IPS-NIHi7 (cell line): ENCODE data around the gene SERAC1.

Experiments used
- DNase-seq: peaks from one replicate; pipeline ENCODE4 v3.0.0; 2012; ENCODE audit warnings: mixed read lengths; ENCODE audit errors: extremely low spot score

Gene SERAC1

DNA sequence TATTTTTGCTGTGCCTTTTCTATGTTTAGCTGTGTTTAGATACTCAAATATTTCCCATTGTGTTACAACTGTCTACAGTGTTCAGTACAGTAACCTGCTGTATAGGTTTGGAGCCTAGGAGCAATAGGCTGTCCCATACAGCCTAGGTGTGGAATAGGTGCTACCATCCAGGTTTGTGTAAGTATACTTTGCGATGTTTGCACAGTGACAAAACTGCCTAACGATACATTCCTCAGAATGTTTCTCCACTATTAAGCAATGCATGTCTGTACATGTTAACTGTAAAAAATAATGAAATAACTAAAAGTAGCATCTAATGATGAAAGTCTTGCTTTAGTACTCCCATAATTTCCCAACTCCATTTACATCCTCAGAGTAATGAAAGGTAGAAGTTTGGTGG, 46.0 kb downstream of the SERAC1 start:
- no peak for DNase-seq

DNA sequence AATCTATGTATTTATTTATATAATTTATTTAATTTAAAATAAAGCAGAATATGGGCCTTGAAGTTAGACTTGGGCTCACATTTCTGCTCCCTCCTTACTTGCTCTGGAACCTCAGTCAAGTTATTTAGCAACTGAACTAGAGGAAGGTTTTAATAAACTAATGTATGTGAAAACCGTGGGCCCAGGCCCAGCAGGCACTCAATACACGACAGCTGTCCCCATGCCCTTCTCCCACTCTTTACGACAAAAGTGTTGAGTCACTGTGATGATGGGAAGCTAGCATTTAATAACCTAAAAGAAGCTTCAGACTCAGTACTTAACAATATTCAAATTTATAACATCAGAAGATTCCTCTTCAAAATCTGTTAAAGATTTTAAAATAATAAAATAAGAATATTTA, 46.7 kb downstream of the SERAC1 start:
- DNase-seq: no peak

GRCh38 chr6:158118886-158119285, 49.2 kb downstream of the SERAC1 start:
- no peak for DNase-seq

GRCh38 chr6:158115508-158115907, 52.6 kb downstream of the SERAC1 start:
- DNase-seq: no peak

DNA sequence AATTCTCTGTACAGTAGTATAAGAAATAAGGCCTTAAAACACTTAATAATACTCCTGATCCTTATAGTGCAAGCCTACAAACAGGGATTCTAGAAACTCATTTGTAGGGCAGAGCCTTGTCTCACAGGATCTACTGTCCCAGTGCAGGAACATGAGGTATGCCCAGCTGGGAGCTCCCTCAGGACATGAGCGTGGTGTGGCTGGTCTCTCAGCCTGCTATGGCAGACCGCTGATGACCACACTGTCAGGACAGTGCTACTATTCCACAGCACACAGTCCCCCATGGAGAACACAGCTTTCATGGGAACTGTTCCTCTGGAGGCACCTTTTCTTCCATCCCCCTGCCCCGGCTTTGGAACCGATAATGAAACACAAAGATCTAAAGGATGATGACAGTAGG, 53.0 kb downstream of the SERAC1 start:
- no peak for DNase-seq

DNA sequence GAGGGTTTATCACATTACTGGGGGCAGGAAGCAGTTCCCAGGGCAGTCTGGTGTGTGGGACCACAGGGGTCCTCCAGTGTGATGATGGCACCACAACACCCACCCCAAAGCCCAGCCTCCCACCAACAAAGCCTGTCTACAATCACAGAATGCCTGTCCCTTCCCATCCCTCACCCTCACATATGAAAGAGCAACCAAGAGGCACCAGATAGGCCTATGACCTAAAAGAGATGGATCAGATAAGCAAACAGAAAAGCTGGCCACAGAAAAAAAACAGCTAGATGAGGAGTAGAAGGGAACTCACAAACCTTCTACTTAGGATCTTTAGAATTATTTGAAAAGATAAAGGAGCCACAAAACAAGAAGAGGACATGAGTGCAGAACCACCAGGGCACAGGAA, 54.3 kb downstream of the SERAC1 start:
- DNase-seq: no peak

DNA sequence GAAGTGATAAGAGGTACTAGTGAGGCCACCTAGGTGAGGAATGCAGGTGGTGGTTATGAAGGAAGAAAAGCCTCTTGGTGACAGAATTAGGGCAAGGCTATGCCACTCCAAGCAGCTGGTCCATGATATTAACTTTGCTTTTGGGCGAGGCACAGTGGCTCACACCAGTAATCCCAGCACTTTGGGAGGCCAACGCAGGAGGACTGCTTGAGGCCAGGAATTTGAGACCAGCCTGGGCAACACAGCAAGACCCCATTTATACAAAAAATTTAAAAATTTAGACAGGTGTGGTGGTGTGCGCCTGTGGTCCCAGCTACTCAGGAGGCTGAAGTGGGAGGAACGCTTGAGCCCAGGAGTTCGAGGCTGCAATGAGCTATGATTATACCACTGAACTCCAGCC, 56.1 kb downstream of the SERAC1 start:
- DNase-seq: no peak

DNA sequence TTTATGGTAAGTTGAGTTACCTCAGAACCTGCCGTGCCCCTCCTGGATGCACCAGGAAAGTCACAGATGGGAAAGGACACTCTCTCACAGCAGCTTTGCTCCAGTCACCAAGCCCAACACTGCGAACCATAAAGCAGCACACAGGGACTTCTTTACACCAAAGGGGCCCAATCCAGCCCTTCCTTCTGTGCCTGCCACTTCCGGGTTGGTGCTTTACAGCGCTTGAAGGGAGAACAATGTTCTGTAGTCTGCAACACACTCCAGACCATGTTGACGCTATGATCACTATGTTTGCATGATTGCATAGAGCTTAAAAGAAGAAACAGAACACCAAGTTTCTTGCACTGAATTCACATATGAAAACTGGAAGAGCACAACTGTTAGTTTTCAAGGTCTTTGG, 57.1 kb downstream of the SERAC1 start:
- DNase-seq: no peak

DNA sequence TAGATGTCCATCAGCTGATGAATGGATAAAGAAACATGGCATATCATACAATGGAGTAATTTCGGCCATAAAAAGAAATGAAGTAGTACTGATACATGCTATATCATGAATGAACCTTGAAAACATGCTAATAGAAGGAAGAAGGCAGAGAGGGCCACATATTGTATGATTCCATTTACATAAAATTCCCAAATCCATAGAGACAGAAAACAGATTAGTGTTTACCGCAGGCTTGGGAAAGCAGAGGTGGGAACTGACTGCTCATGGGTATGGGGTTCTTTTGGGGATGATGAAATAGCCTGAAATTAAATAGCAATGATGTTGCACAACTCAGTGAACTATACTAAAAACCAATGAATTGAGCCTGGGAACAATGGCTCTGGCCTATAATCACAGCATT, 58.3 kb downstream of the SERAC1 start:
- no peak for DNase-seq

DNA sequence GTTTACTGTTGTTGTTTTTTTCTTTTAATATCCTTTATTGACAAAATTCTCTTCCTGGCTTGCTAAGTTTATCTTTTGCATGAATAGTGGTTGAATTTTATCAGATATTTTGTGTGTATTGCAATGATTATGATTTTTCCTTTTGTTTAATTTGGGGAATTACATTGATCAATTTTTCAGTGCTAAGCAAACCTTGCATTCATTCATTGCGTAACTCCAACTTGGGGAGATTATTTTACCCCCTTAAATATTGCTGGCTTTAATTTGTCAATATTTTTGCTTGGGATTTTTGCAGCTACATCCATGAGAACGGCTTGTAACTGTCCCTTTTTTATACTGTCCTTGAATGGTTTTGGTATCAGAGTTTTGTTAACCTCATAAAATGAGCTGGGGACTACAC, 63.4 kb downstream of the SERAC1 start:
- no peak for DNase-seq

GRCh38 chr6:158103228-158103627, 64.8 kb downstream of the SERAC1 start:
- no peak for DNase-seq

DNA sequence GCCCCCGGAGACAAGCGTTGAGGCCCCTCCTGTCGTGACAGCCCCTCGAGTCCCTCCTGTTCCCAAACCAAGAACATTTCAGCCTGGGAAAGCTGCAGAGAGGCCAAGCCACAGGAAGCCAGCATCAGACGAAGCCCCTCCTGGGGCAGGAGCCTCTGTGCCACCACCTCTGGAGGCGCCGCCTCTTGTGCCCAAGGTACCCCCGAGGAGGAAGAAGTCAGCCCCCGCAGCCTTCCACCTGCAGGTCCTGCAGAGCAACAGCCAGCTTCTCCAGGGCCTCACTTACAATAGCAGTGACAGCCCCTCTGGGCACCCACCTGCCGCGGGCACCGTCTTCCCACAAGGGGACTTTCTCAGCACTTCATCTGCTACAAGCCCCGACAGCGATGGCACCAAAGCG, 72.4 kb downstream of the SERAC1 start:
- no peak for DNase-seq

GRCh38 chr6:158095031-158095430, 73.0 kb downstream of the SERAC1 start:
- no peak for DNase-seq

DNA sequence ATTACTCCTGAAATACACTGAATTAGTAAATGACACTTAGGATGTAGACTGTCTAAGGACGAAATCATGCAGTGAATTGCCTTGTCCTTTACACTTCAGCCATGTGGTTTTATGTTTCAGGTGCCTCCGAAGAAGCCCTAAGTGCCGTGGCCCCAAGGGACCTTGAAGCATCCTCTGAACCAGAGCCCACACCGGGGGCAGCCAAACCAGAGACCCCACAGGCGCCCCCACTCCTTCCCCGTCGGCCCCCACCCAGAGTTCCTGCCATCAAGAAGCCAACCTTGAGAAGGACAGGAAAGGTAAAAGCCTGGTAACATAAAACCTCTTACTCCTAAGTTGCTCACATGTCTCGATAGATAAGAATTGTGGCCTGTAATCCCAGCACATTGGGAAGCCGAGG, 75.3 kb downstream of the SERAC1 start:
- DNase-seq: no peak

DNA sequence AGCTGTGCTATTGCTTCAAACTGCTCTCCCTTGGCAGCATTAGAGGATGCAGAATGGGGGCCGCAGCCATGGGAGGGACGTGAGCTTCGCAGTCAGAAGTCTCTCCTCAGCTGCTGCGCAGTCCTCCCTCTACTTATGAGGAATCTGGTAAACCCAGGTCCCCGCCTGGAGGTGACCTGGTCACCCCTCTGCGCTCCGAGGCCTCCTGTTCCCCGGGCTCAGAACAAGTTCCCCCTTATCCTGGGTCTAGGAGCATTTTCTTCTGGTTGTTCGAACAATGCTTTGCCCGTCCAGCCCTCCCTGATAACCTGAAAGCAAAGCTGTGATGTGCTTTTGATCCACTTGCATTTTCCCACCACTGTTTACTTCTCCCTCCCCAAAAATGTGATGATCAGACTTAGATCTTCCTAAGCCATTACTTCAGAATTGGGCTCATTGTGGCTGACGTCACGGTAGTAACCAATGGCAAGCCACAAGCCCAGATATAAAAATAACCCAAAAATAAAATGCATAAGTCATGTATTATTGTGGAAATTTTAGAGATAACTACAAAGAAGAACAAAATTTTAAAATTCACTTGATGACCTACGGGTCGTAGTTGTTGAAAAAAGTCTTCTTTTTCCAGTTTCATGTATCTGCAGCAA, 80.7 kb downstream of the SERAC1 start:
- no peak for DNase-seq

GRCh38 chr6:158086504-158087223, 81.4 kb downstream of the SERAC1 start:
- DNase-seq: no peak

DNA sequence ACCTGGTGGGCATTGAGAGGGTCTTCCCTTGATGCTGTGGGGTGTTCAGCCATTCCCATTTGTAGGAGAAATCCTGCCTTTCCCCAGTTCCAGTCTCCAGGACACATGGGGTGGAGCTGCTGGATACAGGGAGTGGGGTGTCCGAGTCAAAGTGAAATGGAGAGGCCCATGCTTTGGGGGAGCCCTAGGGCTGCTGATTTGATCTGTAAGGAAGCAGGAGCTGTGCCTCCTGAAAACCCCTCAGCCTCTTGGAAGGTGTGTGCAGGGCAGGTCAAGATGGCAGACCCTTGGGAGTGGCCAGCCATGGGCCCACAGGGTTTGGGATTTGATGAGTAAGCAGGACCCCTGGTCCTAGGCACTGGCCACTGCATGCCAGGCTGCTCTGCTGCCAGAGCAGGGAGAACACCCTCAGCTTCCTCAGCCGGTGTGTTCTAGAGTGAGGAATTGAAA, 82.0 kb downstream of the SERAC1 start:
- no peak for DNase-seq

GRCh38 chr6:158085261-158086053, 82.6 kb downstream of the SERAC1 start:
- no peak for DNase-seq

- DNase-seq: no peak
Observed at GRCh38 chr6:158083455-158084325, 84.4 kb downstream of the SERAC1 start.

- DNase-seq: no peak
Observed at GRCh38 chr6:158081657-158081935, 86.5 kb downstream of the SERAC1 start.

GRCh38 chr6:158080849-158081656, 87.0 kb downstream of the SERAC1 start:
- no peak for DNase-seq
